ENCODE data around the gene ANXA2R.
"Not testable (repeated sequence)": the region's sequence is repeated elsewhere in the genome, so short reads cannot be mapped to it uniquely, and the experiment has no call there.

The ANXA2R gene

GRCh38 chr5:43027054-43027785 lies 12.9 kb downstream of the ANXA2R start:
- no peak for DNase-seq

- not testable (repeated sequence) for DNase-seq
These were observed 14.8 kb downstream of the ANXA2R start for GRCh38 chr5:43025184-43025950.

GRCh38 chr5:43024217-43024616 lies 15.9 kb downstream of the ANXA2R start:
- DNase-seq: no peak

- no peak for DNase-seq
These were observed 19.0 kb downstream of the ANXA2R start for GRCh38 chr5:43021151-43021550.

- no peak for DNase-seq
These were observed 19.7 kb downstream of the ANXA2R start for GRCh38 chr5:43020399-43020746.

- DNase-seq: peak; percentile 91
These were observed 20.3 kb downstream of the ANXA2R start for GRCh38 chr5:43019614-43020398.

GRCh38 chr5:43019291-43019613 lies 20.9 kb downstream of the ANXA2R start:
- no peak for DNase-seq

GRCh38 chr5:43017428-43017815 lies 22.7 kb downstream of the ANXA2R start:
- DNase-seq: peak; percentile 43

- no peak for DNase-seq
These were observed 23.8 kb downstream of the ANXA2R start for GRCh38 chr5:43016217-43016779.

- DNase-seq: no peak
These were observed 25.6 kb downstream of the ANXA2R start for GRCh38 chr5:43014522-43014921.

GRCh38 chr5:43010935-43011315 lies 29.2 kb downstream of the ANXA2R start:
- no peak for DNase-seq

- peak; percentile 93 for DNase-seq
These were observed 31.6 kb downstream of the ANXA2R start for GRCh38 chr5:43008363-43009153.

GRCh38 chr5:43007911-43008362 lies 32.2 kb downstream of the ANXA2R start:
- peak; percentile 88 for DNase-seq

GRCh38 chr5:43007246-43007910 lies 32.7 kb downstream of the ANXA2R start:
- peak; percentile 80 for DNase-seq

GRCh38 chr5:43006424-43007202 lies 33.5 kb downstream of the ANXA2R start:
- DNase-seq: no peak

GRCh38 chr5:43005031-43005430 lies 35.1 kb downstream of the ANXA2R start:
- DNase-seq: no peak

- no peak for DNase-seq
These were observed 38.4 kb downstream of the ANXA2R start for GRCh38 chr5:43001748-43002147.

GRCh38 chr5:43000914-43001313 lies 39.2 kb downstream of the ANXA2R start:
- DNase-seq: no peak

- no peak for DNase-seq
These were observed 39.8 kb downstream of the ANXA2R start for GRCh38 chr5:43000111-43000840.

GRCh38 chr5:42995360-42995751 lies 44.8 kb downstream of the ANXA2R start:
- DNase-seq: no peak
